Lung (tissue), 12 donors: Measurements from ENCODE around the gene PDC. TPM values are rescaled to one million over a fixed set of nuclear protein-coding genes. Genes with fewer than 3 reads are reported as not detected.
A peak's percentile ranks its signal among the peaks of the same experiment; 100 is the strongest.
"Not testable (repeated sequence)": the region's sequence is repeated elsewhere in the genome, so short reads cannot be mapped to it uniquely, and the experiment has no call there.

Experiments used
- ATAC-seq: fragments of 200-7000 bp; cut with Tn5 transposase; one replicate; pipeline ENCODE4 v1.9.1; 2020; ENCODE audit warnings: moderate number of reproducible peaks; ENCODE audit not compliant: insufficient read depth, low FRiP score
- DNase-seq, 3 donors: peaks; one replicate each; pipeline ENCODE4 v3.0.0-alpha.2; 2013 to 2017
- H3K27ac ChIP-seq, 2 donors: one replicate each; pipeline ENCODE4 v1.5.1; 2013; ENCODE audit warnings: mild to moderate bottlenecking in 2 of 2, moderate library complexity in 2 of 2, control low read depth in 1 of 2, inconsistent platforms in 1 of 2, low read depth in 1 of 2, low read length in 1 of 2
- H3K27me3 ChIP-seq, 3 donors: one replicate each; pipeline ENCODE4 v1.5.1; 2013; ENCODE audit warnings: low read length in 2 of 3; ENCODE audit not compliant: control insufficient read depth in 3 of 3, insufficient read depth in 3 of 3
- H3K36me3 ChIP-seq, 4 donors: one replicate each; pipeline ENCODE4 v1.5.1; 2013; ENCODE audit warnings: low read length in 4 of 4, mild to moderate bottlenecking in 1 of 4, moderate library complexity in 1 of 4; ENCODE audit not compliant: control insufficient read depth in 4 of 4, insufficient read depth in 4 of 4
- H3K4me1 ChIP-seq, 5 donors: one replicate each; pipeline ENCODE4 v1.5.1; 2013; ENCODE audit warnings: low read length in 5 of 5, mild to moderate bottlenecking in 2 of 5, moderate library complexity in 1 of 5; ENCODE audit not compliant: control insufficient read depth in 5 of 5, insufficient read depth in 5 of 5
- H3K4me3 ChIP-seq: one replicate; pipeline ENCODE4 v1.5.1; 2013; ENCODE audit warnings: mild to moderate bottlenecking, control low read depth, moderate library complexity
- H3K9ac ChIP-seq, 2 donors: one replicate each; pipeline ENCODE4 v1.5.1; 2013; ENCODE audit warnings: low read length in 2 of 2, control low read depth in 1 of 2; ENCODE audit not compliant: insufficient read depth in 1 of 2
- H3K9me3 ChIP-seq, 4 donors: one replicate each; pipeline ENCODE4 v1.5.1; 2013; ENCODE audit warnings: low read length in 3 of 4, mild to moderate bottlenecking in 1 of 4, moderate library complexity in 1 of 4; ENCODE audit not compliant: control insufficient read depth in 4 of 4, insufficient read depth in 3 of 4
- WGBS, 2 donors: extraction: QIAGEN DNeasy Blood & Tissue Kit; methylation state at CpG; one replicate each; pipeline ENCODE4 v1.1.7; 2013; 5-methylcytosine and 5-hydroxymethylcytosine counted together
- polyA plus RNA-seq, 2 donors: library from polyadenylated mRNA; stranded (reverse); fragments of 200-250 nt; gene quantifications; one replicate each; pipeline ENCODE4 v1.2.1, GENCODE V29; 2013
- total RNA-seq, 2 donors: library from RNA; depleted of rRNA in 1 of 2; stranded (reverse); fragments of >200 nt in 1 of 2; gene quantifications; one replicate each; pipeline ENCODE4 v1.2.1, GENCODE V29; 2014 to 2021
- TF ChIP-seq, protein P1 (sequence below): IDR thresholded peaks from 2 replicates; pipeline ENCODE4 v1.5.1; 2012; ENCODE audit warnings: mild to moderate bottlenecking; ENCODE audit errors: control extremely low read depth, extremely low read depth
- donor health status: control.
- donor health status: control.
- donor health status: Bipolar disorder and iron deficiency.
- donor health status: healthy.
- donor health status: DM: yes; HTN: yes; CAD: no.

PDC gene
- total and polyA plus RNA-seq, 4 donors = not detected

GRCh38 chr1:186404454-186405051, 56.4 kb downstream of the PDC start:
- Histone ChIP-seq H3K4me3 (no peak overlapping the region), H3K27ac (no peak overlapping the region), H3K9ac (no peak overlapping the region), H3K36me3 (peaks cover 0 to 17% (median 7%) of the 10 kb centered on the region in 4 donors), H3K4me1 (no peaks in the 10 kb centered on the region), H3K27me3 (no peaks in the 10 kb centered on the region), H3K9me3 (no peaks in the 10 kb centered on the region)
- DNase-seq (peak in 2 of 3 donors; percentile 69 to 75), ATAC-seq (no peak)
- TF ChIP-seq, protein P1, sequence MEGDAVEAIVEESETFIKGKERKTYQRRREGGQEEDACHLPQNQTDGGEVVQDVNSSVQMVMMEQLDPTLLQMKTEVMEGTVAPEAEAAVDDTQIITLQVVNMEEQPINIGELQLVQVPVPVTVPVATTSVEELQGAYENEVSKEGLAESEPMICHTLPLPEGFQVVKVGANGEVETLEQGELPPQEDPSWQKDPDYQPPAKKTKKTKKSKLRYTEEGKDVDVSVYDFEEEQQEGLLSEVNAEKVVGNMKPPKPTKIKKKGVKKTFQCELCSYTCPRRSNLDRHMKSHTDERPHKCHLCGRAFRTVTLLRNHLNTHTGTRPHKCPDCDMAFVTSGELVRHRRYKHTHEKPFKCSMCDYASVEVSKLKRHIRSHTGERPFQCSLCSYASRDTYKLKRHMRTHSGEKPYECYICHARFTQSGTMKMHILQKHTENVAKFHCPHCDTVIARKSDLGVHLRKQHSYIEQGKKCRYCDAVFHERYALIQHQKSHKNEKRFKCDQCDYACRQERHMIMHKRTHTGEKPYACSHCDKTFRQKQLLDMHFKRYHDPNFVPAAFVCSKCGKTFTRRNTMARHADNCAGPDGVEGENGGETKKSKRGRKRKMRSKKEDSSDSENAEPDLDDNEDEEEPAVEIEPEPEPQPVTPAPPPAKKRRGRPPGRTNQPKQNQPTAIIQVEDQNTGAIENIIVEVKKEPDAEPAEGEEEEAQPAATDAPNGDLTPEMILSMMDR = peak; percentile 65
- WGBS, 2 donors = 27 to 33% methylated on average over 5 of the region's 5 CpGs

DNA sequence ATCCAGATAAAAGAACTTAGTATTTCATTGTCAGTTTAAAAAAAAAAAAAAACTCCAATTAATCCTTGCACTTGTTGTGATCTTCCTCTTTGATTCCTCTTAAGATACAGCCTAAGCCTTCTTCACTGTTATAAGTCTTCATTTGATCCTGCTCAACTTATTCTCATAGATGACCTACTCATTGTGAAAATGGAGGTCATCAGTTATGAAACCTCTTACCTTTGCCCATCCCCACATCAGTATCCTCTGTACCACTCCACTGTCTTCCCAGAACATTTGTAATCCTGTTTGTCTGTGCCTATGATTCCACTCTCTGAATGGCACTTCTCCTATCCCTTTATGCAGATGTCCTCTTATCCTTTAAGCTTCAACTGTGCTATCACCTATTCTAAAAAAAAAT, 57.3 kb downstream of the PDC start:
- ATAC-seq = no peak
- TF ChIP-seq, protein P1 = no peak
- DNase-seq = no peak
- no peaks in the 10 kb centered on the region for H3K27me3 ChIP-seq
- no peak overlapping the region for H3K27ac ChIP-seq
- H3K4me3 ChIP-seq = no peak overlapping the region
- no peaks in the 10 kb centered on the region for H3K4me1 ChIP-seq
- H3K36me3 ChIP-seq = peaks cover 0 to 11% (median 8%) of the 10 kb centered on the region in 4 donors
- H3K9me3 ChIP-seq = no peaks in the 10 kb centered on the region
- H3K9ac ChIP-seq = no peak overlapping the region

DNA sequence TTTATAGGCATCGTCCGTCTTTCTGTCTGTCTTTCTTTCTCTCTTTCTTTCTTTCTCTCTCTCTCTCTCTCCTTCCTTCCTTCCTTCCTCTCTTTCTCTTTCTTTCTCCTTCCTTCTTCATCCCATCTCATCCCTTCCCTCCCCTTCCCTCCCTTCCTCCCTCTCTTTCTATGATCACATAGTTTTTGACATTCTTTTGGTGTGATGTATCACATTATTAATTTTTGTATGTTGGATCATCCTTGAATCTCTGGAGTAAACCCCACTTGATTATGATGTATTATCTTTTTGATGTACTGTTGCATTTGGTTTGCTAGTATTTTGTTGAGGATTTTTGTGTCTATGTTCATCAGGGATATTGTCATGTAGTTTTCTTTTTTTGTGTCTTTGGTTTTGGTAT, 59.5 kb downstream of the PDC start:
- not testable (repeated sequence) for H3K4me3 ChIP-seq, H3K9me3 ChIP-seq, H3K4me1 ChIP-seq, H3K9ac ChIP-seq, H3K27me3 ChIP-seq, H3K27ac ChIP-seq, DNase-seq, ATAC-seq, H3K36me3 ChIP-seq
- 74 to 90% methylated on average over 2 of the region's 2 CpGs for WGBS, 2 donors

Other genes starting within 250 kb of the PDC start
- gene PRG4, start 164.8 kb downstream of the PDC start, total RNA-seq = 1 to 10 TPM; 2.0 to 8.5 TPM
- gene PRG4, start 164.8 kb downstream of the PDC start, polyA plus RNA-seq = 10 to 100 TPM in 1 of 2 donors, 1 to 10 TPM in 1; 1.5 to 30.9 TPM
- 100 to 1,000 TPM in 1 of 2 donors, 10 to 100 TPM in 1; 89.6 to 128 TPM for gene TPR, start 85.9 kb downstream of the PDC start, total RNA-seq
- gene TPR, start 85.9 kb downstream of the PDC start, polyA plus RNA-seq = 10 to 100 TPM; 19.3 to 27.7 TPM
- gene ODR4, start 85.3 kb downstream of the PDC start, total RNA-seq = 10 to 100 TPM; 16.3 to 29.3 TPM
- gene ODR4, start 85.3 kb downstream of the PDC start, polyA plus RNA-seq = 10 to 100 TPM; 10.3 to 17.1 TPM
- 10 to 100 TPM; 12.6 to 18.3 TPM for gene PTGS2, start 219.3 kb upstream of the PDC start, total RNA-seq
- 10 to 100 TPM in 1 of 2 donors, 1 to 10 TPM in 1; 5.3 to 20.6 TPM for gene PTGS2, start 219.3 kb upstream of the PDC start, polyA plus RNA-seq